ENCODE results near the gene PPIL1. TPM values are rescaled to one million over a fixed set of nuclear protein-coding genes. Genes with fewer than 3 reads are reported as not detected.

The PPIL1 gene
- total RNA-seq, 1 experiment from 2014 or later: 72.0 TPM

DNA sequence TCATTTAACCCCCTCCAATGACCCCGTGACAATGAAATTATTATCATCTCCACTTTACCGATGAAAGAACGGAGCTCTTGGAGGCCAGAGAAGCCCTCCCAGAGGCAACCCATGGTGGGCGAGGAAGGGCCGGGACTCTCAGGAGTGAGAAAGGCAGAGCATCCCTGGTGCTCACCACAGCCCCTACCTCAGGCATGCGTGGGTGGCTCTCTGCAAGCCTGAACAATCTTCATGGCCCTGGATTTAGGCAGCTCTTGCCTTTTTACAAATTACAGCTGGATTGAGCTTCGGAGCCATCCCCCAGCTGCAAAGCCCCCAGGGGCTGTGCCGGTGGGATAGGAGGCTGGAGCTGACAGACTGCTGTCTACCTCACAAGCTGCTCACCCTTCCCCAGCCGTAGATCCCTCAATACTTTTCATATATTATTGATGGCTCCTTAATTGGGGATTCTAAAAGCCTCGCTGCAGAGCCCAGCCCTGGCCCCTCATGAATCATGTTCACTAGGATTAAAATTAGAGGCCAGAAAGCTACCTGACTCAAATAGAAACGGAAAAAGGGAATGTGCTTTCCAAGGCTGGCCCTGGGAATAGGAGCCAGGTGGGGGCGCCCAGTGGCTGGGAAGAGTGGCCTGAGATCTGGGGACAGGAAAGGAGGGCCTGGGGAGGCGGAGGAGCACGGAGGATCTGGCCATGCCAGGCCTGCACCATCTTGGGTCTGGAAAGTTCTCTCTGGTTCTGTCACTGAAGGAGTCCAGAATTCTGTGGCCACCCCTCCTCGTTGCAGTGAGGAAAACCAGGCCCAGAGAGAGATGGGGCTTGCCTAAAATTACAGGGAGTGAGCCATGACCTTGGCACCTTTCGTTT lies 64.4 kb downstream of the PPIL1 start:
- no peak for DNase-seq (ENCODE audit: low spot score)
- ChIA-PET CTCF (interaction anchor here (0.5 to 0.6 kb wide), 2 partner anchors 28 to 787 kb away, joined by 3 to 8 read pairs; no protein-coding TSS in a partner anchor), POLR2A (ENCODE audit: low non-redundant PET) (no interaction called here)
- no TSS peak for BruUV-seq (replicated peaks)
- H3K27ac ChIP-seq (ENCODE audit: low read depth, low read length, poor library complexity, severe bottlenecking): no peak overlapping the region
- intact Hi-C loops (cut with micrococcal nuclease; ENCODE audit: unreplicated experiment): no loop called here
- no peaks in the 10 kb centered on the region for H3K27me3 ChIP-seq (replicated peaks; ENCODE audit: insufficient read depth, low read depth, low read length, poor library complexity)
- no peak overlapping the region for H3K4me3 ChIP-seq (ENCODE audit: low read depth, low read length, poor library complexity, severe bottlenecking)
- H3K36me3 ChIP-seq (ENCODE audit: insufficient read depth, low read length, poor library complexity, severe bottlenecking): no peaks in the 10 kb centered on the region
- TF ChIP-seq, protein P1, sequence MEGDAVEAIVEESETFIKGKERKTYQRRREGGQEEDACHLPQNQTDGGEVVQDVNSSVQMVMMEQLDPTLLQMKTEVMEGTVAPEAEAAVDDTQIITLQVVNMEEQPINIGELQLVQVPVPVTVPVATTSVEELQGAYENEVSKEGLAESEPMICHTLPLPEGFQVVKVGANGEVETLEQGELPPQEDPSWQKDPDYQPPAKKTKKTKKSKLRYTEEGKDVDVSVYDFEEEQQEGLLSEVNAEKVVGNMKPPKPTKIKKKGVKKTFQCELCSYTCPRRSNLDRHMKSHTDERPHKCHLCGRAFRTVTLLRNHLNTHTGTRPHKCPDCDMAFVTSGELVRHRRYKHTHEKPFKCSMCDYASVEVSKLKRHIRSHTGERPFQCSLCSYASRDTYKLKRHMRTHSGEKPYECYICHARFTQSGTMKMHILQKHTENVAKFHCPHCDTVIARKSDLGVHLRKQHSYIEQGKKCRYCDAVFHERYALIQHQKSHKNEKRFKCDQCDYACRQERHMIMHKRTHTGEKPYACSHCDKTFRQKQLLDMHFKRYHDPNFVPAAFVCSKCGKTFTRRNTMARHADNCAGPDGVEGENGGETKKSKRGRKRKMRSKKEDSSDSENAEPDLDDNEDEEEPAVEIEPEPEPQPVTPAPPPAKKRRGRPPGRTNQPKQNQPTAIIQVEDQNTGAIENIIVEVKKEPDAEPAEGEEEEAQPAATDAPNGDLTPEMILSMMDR (conservative IDR thresholded peaks at IDR 0.05; ENCODE audit: low read depth, low read length): no peak
- no peak for TF ChIP-seq EZH2 (IDR thresholded peaks at IDR 0.05; ENCODE audit: borderline replicate concordance, low read depth, low read length, poor library complexity, severe bottlenecking)
- no peaks in the 10 kb centered on the region for H3K9me3 ChIP-seq (ENCODE audit: low read depth, low read length, poor library complexity, severe bottlenecking)
- H3K4me1 ChIP-seq (ENCODE audit: insufficient read depth, low read length, poor library complexity, severe bottlenecking): no peaks in the 10 kb centered on the region

DNA sequence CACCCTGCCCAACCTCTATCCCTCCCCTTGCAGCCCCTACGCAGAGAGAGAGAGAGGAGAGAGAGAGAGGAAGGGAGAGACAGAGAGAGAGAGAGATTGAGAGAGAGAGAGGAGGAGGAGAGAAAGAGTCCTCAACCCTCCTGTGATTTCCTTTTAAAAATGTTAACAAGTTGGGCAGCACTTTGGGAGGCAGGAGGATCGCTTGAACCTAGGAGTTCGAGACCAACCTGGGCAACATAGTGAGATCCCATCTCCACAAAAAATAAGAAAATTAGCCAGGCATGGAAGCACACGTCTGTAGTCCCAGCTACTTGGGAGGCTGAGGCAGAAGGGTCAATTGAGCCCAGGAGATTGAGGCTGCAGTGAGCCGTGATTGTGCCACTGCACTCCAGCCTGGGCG lies 65.4 kb downstream of the PPIL1 start:
- no TSS peak for BruUV-seq (replicated peaks)
- ChIA-PET CTCF (no interaction called here), POLR2A (ENCODE audit: low non-redundant PET) (no interaction called here)
- no peaks in the 10 kb centered on the region for H3K36me3 ChIP-seq (ENCODE audit: insufficient read depth, low read length, poor library complexity, severe bottlenecking)
- H3K27me3 ChIP-seq (replicated peaks; ENCODE audit: insufficient read depth, low read depth, low read length, poor library complexity): no peaks in the 10 kb centered on the region
- intact Hi-C loops (cut with micrococcal nuclease; ENCODE audit: unreplicated experiment): no loop called here
- TF ChIP-seq, protein P1 (conservative IDR thresholded peaks at IDR 0.05; ENCODE audit: low read depth, low read length): no peak
- no peak for TF ChIP-seq EZH2 (IDR thresholded peaks at IDR 0.05; ENCODE audit: borderline replicate concordance, low read depth, low read length, poor library complexity, severe bottlenecking)
- H3K4me3 ChIP-seq (ENCODE audit: low read depth, low read length, poor library complexity, severe bottlenecking): no peak overlapping the region
- no peaks in the 10 kb centered on the region for H3K4me1 ChIP-seq (ENCODE audit: insufficient read depth, low read length, poor library complexity, severe bottlenecking)
- no peaks in the 10 kb centered on the region for H3K9me3 ChIP-seq (ENCODE audit: low read depth, low read length, poor library complexity, severe bottlenecking)
- H3K27ac ChIP-seq (ENCODE audit: low read depth, low read length, poor library complexity, severe bottlenecking): no peak overlapping the region
- DNase-seq (ENCODE audit: low spot score): no peak

DNA sequence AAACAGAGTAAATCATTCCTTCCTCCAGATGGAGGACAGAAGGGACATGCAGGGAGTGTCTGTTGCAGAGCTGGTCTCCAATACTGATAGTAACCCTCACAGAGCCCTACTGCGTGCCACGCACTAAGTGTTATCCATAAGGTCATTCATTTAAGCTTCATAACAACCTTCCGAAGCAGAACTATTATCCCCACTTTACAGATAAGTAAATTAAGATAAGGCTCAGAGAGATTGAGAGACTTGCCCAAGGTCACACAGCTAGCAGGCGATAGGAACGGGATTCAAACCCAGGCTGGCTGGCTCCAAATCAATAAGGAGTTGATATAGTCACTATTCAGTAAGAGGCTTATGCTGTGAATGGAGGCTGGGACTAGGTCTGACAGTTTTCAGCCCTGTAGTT lies 66.0 kb downstream of the PPIL1 start:
- no peak for DNase-seq (ENCODE audit: low spot score)
- intact Hi-C loops (cut with micrococcal nuclease; ENCODE audit: unreplicated experiment): no loop called here
- Histone ChIP-seq H3K27ac (ENCODE audit: low read depth, low read length, poor library complexity, severe bottlenecking) (no peak overlapping the region), H3K4me3 (ENCODE audit: low read depth, low read length, poor library complexity, severe bottlenecking) (no peak overlapping the region), H3K9me3 (ENCODE audit: low read depth, low read length, poor library complexity, severe bottlenecking) (no peaks in the 10 kb centered on the region), H3K36me3 (ENCODE audit: insufficient read depth, low read length, poor library complexity, severe bottlenecking) (no peaks in the 10 kb centered on the region), H3K4me1 (ENCODE audit: insufficient read depth, low read length, poor library complexity, severe bottlenecking) (no peaks in the 10 kb centered on the region), H3K27me3 (replicated peaks; ENCODE audit: insufficient read depth, low read depth, low read length, poor library complexity) (no peaks in the 10 kb centered on the region)
- TF ChIP-seq, protein P1 (conservative IDR thresholded peaks at IDR 0.05; ENCODE audit: low read depth, low read length): no peak
- no peak for TF ChIP-seq EZH2 (IDR thresholded peaks at IDR 0.05; ENCODE audit: borderline replicate concordance, low read depth, low read length, poor library complexity, severe bottlenecking)
- POLR2A ChIA-PET (ENCODE audit: low non-redundant PET): no interaction called here
- no TSS peak for BruUV-seq (replicated peaks)
- CTCF ChIA-PET: no interaction called here
